Tibial nerve (tissue), 4 donors: Measurements from ENCODE around the gene DLGAP4. TPM values are rescaled to one million over a fixed set of nuclear protein-coding genes. Genes with fewer than 3 reads are reported as not detected.

Experiments
- DNase-seq, 2 donors: peaks; one replicate each; pipeline ENCODE4 v3.0.0-alpha.2; 2019; ENCODE audit warnings: low spot score in 2 of 2
- H3K27ac ChIP-seq, 4 donors: fragments of 200-600 bp; sonication (generic) in 3 of 4; one replicate each; pipeline ENCODE4 v1.5.1; 2017 to 2019; ENCODE audit warnings: mild to moderate bottlenecking in 1 of 4
- H3K27me3 ChIP-seq, 2 donors: fragments of 200-600 bp; sonication (generic) in 1 of 2; one replicate each; pipeline versions ENCODE4 v1.5.1 to v1.6.0; 2017 to 2019
- H3K36me3 ChIP-seq, 3 donors: fragments of 200-600 bp; sonication (generic); one replicate each; pipeline ENCODE4 v1.5.1; 2018 to 2019
- H3K4me1 ChIP-seq, 4 donors: fragments of 200-600 bp; sonication (generic) in 3 of 4; one replicate each; pipeline ENCODE4 v1.5.1; 2017 to 2019
- H3K4me3 ChIP-seq, 4 donors: fragments of 200-600 bp; sonication (generic) in 3 of 4; one replicate each; pipeline ENCODE4 v1.5.1; 2017 to 2019; ENCODE audit warnings: mild to moderate bottlenecking in 1 of 4, moderate library complexity in 1 of 4
- H3K9me3 ChIP-seq, 4 donors: fragments of 200-600 bp; sonication (generic) in 3 of 4; one replicate each; pipeline ENCODE4 v1.5.1; 2017 to 2019
- EP300 ChIP-seq, 2 donors: sonication (generic); formaldehyde crosslinking; IDR thresholded peaks; one replicate each; pipeline ENCODE4 v1.6.1; 2017; ENCODE audit warnings: antibody characterized with exemption in 2 of 2, mild to moderate bottlenecking in 1 of 2
- POLR2A ChIP-seq, 2 donors: fragments of 450-650 bp; IDR thresholded peaks; one replicate each; pipeline ENCODE4 v1.6.1; 2017; ENCODE audit warnings: antibody characterized with exemption in 2 of 2, mild to moderate bottlenecking in 2 of 2, moderate library complexity in 2 of 2
- WGBS, 2 donors: methylation state at CpG; one replicate each; pipeline ENCODE4 v1.1.5; 2018; 5-methylcytosine and 5-hydroxymethylcytosine counted together
- total RNA-seq, 4 donors: library from RNA; depleted of rRNA; stranded (reverse); fragments of >200 nt; gene quantifications; one replicate each; pipeline ENCODE4 v1.1.0, GENCODE V29; 2016
- TF ChIP-seq, protein P1 (sequence below), 5 experiments: fragments of 200-600 bp in 3 of 5; fragments of 450-650 bp in 2 of 5; sonication (generic) in 3 of 5; IDR thresholded peaks; one replicate each; pipeline ENCODE4 v1.5.1; 2016 to 2019; ENCODE audit warnings: antibody characterized with exemption in 5 of 5, mild to moderate bottlenecking in 3 of 5, moderate library complexity in 2 of 5

DLGAP4 gene
- total RNA-seq, 4 donors from 2014 or later: 46.1 to 97.5 (median 52.5) TPM

- TF ChIP-seq POLR2A (IDR thresholded peaks at IDR 0.05) (no peak), EP300 (IDR thresholded peaks at IDR 0.05) (no peak)
- TF ChIP-seq, protein P1, sequence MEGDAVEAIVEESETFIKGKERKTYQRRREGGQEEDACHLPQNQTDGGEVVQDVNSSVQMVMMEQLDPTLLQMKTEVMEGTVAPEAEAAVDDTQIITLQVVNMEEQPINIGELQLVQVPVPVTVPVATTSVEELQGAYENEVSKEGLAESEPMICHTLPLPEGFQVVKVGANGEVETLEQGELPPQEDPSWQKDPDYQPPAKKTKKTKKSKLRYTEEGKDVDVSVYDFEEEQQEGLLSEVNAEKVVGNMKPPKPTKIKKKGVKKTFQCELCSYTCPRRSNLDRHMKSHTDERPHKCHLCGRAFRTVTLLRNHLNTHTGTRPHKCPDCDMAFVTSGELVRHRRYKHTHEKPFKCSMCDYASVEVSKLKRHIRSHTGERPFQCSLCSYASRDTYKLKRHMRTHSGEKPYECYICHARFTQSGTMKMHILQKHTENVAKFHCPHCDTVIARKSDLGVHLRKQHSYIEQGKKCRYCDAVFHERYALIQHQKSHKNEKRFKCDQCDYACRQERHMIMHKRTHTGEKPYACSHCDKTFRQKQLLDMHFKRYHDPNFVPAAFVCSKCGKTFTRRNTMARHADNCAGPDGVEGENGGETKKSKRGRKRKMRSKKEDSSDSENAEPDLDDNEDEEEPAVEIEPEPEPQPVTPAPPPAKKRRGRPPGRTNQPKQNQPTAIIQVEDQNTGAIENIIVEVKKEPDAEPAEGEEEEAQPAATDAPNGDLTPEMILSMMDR (IDR thresholded peaks at IDR 0.05): no peak
- 70 to 74% methylated on average over 8 of the region's 8 CpGs for WGBS, 2 donors
- Histone ChIP-seq H3K4me3 (no peak overlapping the region), H3K36me3 (no peaks in the 10 kb centered on the region), H3K9me3 (no peaks in the 10 kb centered on the region), H3K4me1 (peaks cover 0 to 7% (median 0%) of the 10 kb centered on the region in 4 donors), H3K27ac (no peak overlapping the region), H3K27me3 (peaks cover 0 to 12% of the 10 kb centered on the region in 2 donors)
- no peak for DNase-seq
Observed at GRCh38 chr20:36396847-36397630, 90.9 kb downstream of the DLGAP4 start.

DNA sequence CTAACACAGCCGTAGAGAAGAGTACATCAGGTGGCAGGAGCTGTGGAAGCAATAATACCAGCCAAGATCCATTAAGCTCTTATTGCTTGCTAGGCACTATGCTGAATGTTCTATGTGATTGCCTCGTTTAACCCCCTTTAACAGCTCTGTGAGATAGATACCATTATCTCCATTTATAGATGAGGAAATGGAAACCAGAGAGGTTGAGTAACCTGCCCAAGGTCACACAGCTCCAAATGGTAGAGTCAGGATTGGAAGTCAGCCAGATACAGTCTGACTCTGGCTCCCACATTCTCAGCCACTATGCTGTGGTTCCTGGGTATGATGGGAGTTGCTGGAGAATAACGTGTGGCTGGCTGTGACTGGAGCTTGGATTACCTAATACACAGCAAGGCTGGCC is 92.4 kb downstream of the DLGAP4 start:
- Histone ChIP-seq H3K4me3 (no peak overlapping the region), H3K36me3 (no peaks in the 10 kb centered on the region), H3K4me1 (peaks cover 0 to 7% (median 0%) of the 10 kb centered on the region in 4 donors), H3K9me3 (peaks cover 0 to 7% (median 0%) of the 10 kb centered on the region in 4 donors), H3K27me3 (peaks cover 0 to 22% of the 10 kb centered on the region in 2 donors), H3K27ac (no peak overlapping the region)
- TF ChIP-seq, protein P1 (IDR thresholded peaks at IDR 0.05): no peak
- TF ChIP-seq POLR2A (IDR thresholded peaks at IDR 0.05) (no peak), EP300 (IDR thresholded peaks at IDR 0.05) (no peak)
- no peak for DNase-seq
- 72 to 80% methylated on average over 3 of the region's 3 CpGs for WGBS, 2 donors

- TF ChIP-seq, protein P1 (IDR thresholded peaks at IDR 0.05): peak in 3 of 5 experiments; percentile 24 to 35 (median 25)
- TF ChIP-seq EP300 (IDR thresholded peaks at IDR 0.05): no peak
- Histone ChIP-seq H3K4me3 (no peak overlapping the region), H3K27ac (peak overlapping the region in 2 of 4 donors; percentile 38 to 51), H3K27me3 (peaks cover 0 to 22% of the 10 kb centered on the region in 2 donors), H3K36me3 (no peaks in the 10 kb centered on the region), H3K9me3 (peaks cover 0 to 15% (median 0%) of the 10 kb centered on the region in 4 donors), H3K4me1 (peaks cover 0 to 7% (median 0%) of the 10 kb centered on the region in 4 donors)
- peak in 1 of 2 donors; percentile 7 for DNase-seq
- WGBS, 2 donors: 27 to 30% methylated on average over 6 of the region's 6 CpGs
Observed at GRCh38 chr20:36399147-36399968, 93.2 kb downstream of the DLGAP4 start.

DNA sequence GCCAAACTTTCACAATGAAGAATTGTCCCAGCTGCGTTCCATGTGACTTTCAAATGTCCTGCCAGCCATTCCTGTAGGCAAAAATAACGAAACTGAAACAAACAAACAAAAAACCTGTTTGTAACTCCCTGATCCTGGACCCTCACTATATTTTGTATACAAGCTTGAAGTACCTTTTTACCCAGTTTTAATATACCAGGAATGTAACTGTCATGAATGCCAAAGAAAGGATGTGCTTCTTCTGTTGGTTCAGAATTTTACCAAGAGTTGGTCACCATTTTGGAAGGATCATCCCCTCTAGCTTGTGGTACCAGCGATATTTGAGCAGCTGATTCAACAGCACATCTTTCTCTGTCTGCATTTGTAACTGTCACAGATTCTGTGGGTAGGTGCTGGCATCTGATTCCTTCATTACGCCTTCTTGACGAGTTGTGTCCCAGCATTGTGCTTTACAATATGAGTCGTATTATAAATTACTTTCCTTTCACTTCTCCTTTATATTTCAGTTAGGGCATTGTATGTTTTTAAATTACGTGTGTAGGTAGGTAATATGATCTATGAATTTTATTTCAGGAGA is 93.9 kb downstream of the DLGAP4 start:
- H3K27me3 ChIP-seq: peaks cover 0 to 22% of the 10 kb centered on the region in 2 donors

More for the DNA sequence above, 93.9 kb downstream of the DLGAP4 start:
- peak overlapping the region in 2 of 4 donors; percentile 38 to 51 for H3K27ac ChIP-seq
- H3K4me3 ChIP-seq: no peak overlapping the region
- peaks cover 0 to 7% (median 0%) of the 10 kb centered on the region in 4 donors for H3K4me1 ChIP-seq
- TF ChIP-seq, protein P1 (IDR thresholded peaks at IDR 0.05): no peak
- TF ChIP-seq EP300 (IDR thresholded peaks at IDR 0.05): no peak
- peaks cover 0 to 16% (median 0%) of the 10 kb centered on the region in 4 donors for H3K9me3 ChIP-seq
- H3K36me3 ChIP-seq: no peaks in the 10 kb centered on the region
- WGBS, 2 donors: 55 to 57% methylated on average over 7 of the region's 7 CpGs
- no peak for DNase-seq
